ENCODE measurements around the gene C1QTNF2. TPM values are rescaled to one million over a fixed set of nuclear protein-coding genes. Genes with fewer than 3 reads are reported as not detected.

C1QTNF2 gene
- total and polyA plus RNA-seq, 2 donors, result 4.0 to 17.1 TPM

- no peaks in the 10 kb centered on the region for H3K4me1 ChIP-seq (ENCODE audit: insufficient read depth)
- no peaks in the 10 kb centered on the region for H3K36me3 ChIP-seq (ENCODE audit: insufficient read depth)
- H3K4me3 ChIP-seq (ENCODE audit: low read depth, low read length), result no peak overlapping the region
- peak; percentile 39 for DNase-seq (ENCODE audit: extremely low spot score)
- H3K27ac ChIP-seq (ENCODE audit: low read depth), result no peak overlapping the region
- 39% methylated on average over 3 of the region's 3 CpGs for WGBS
These were observed 7.2 kb downstream of the C1QTNF2 start for GRCh38 chr5:160363211-160363610.

- Histone ChIP-seq H3K4me1 (ENCODE audit: insufficient read depth) (no peaks in the 10 kb centered on the region), H3K4me3 (ENCODE audit: low read depth, low read length) (no peak overlapping the region), H3K36me3 (ENCODE audit: insufficient read depth) (no peaks in the 10 kb centered on the region), H3K27ac (ENCODE audit: low read depth) (no peak overlapping the region)
- WGBS, result 84% methylated on average over 9 of the region's 9 CpGs
- no peak for DNase-seq (ENCODE audit: extremely low spot score)
These were observed 8.7 kb downstream of the C1QTNF2 start for GRCh38 chr5:160361624-160362228.

- no peak overlapping the region for H3K4me3 ChIP-seq (ENCODE audit: low read depth, low read length)
- H3K36me3 ChIP-seq (ENCODE audit: insufficient read depth), result no peaks in the 10 kb centered on the region
- no peak for DNase-seq (ENCODE audit: extremely low spot score)
- H3K27ac ChIP-seq (ENCODE audit: low read depth), result no peak overlapping the region
- no peaks in the 10 kb centered on the region for H3K4me1 ChIP-seq (ENCODE audit: insufficient read depth)
- 72% methylated on average over 3 of the region's 3 CpGs for WGBS
These were observed 10.1 kb downstream of the C1QTNF2 start for GRCh38 chr5:160360310-160360709.

- Histone ChIP-seq H3K4me1 (ENCODE audit: insufficient read depth) (no peaks in the 10 kb centered on the region), H3K4me3 (ENCODE audit: low read depth, low read length) (no peak overlapping the region), H3K27ac (ENCODE audit: low read depth) (no peak overlapping the region), H3K36me3 (ENCODE audit: insufficient read depth) (no peaks in the 10 kb centered on the region)
- WGBS, result 74% methylated on average over 4 of the region's 4 CpGs
- no peak for DNase-seq (ENCODE audit: extremely low spot score)
These were observed 10.6 kb downstream of the C1QTNF2 start for GRCh38 chr5:160359816-160360215.

GRCh38 chr5:160359242-160359641 is 11.2 kb downstream of the C1QTNF2 start:
- H3K4me3 ChIP-seq (ENCODE audit: low read depth, low read length), result no peak overlapping the region
- H3K36me3 ChIP-seq (ENCODE audit: insufficient read depth), result no peaks in the 10 kb centered on the region
- H3K4me1 ChIP-seq (ENCODE audit: insufficient read depth), result no peaks in the 10 kb centered on the region
- no peak overlapping the region for H3K27ac ChIP-seq (ENCODE audit: low read depth)
- WGBS, result 1% methylated on average over 1 of the region's 1 CpG
- no peak for DNase-seq (ENCODE audit: extremely low spot score)

GRCh38 chr5:160357861-160358411 is 12.5 kb downstream of the C1QTNF2 start:
- WGBS, result 17% methylated on average over 7 of the region's 7 CpGs
- Histone ChIP-seq H3K27ac (ENCODE audit: low read depth) (peak overlapping the region; percentile 64), H3K4me3 (ENCODE audit: low read depth, low read length) (no peak overlapping the region), H3K4me1 (ENCODE audit: insufficient read depth) (no peaks in the 10 kb centered on the region), H3K36me3 (ENCODE audit: insufficient read depth) (no peaks in the 10 kb centered on the region)
- no peak for DNase-seq (ENCODE audit: extremely low spot score)

- Histone ChIP-seq H3K4me1 (ENCODE audit: insufficient read depth) (no peaks in the 10 kb centered on the region), H3K4me3 (ENCODE audit: low read depth, low read length) (no peak overlapping the region), H3K36me3 (ENCODE audit: insufficient read depth) (no peaks in the 10 kb centered on the region), H3K27ac (ENCODE audit: low read depth) (no peak overlapping the region)
- DNase-seq (ENCODE audit: extremely low spot score), result no peak
- WGBS, result 34% methylated on average over 7 of the region's 7 CpGs
These were observed 13.0 kb downstream of the C1QTNF2 start for GRCh38 chr5:160357394-160357793.

- H3K4me1 ChIP-seq (ENCODE audit: insufficient read depth), result no peaks in the 10 kb centered on the region
- 57% methylated on average over 7 of the region's 7 CpGs for WGBS
- no peaks in the 10 kb centered on the region for H3K36me3 ChIP-seq (ENCODE audit: insufficient read depth)
- no peak for DNase-seq (ENCODE audit: extremely low spot score)
- no peak overlapping the region for H3K27ac ChIP-seq (ENCODE audit: low read depth)
- no peak overlapping the region for H3K4me3 ChIP-seq (ENCODE audit: low read depth, low read length)
These were observed 13.7 kb downstream of the C1QTNF2 start for GRCh38 chr5:160356550-160357347.

GRCh38 chr5:160354666-160355065 is 15.8 kb downstream of the C1QTNF2 start:
- WGBS, result 93% methylated on average over 14 of the region's 14 CpGs
- Histone ChIP-seq H3K4me3 (ENCODE audit: low read depth, low read length) (no peak overlapping the region), H3K4me1 (ENCODE audit: insufficient read depth) (no peaks in the 10 kb centered on the region), H3K36me3 (ENCODE audit: insufficient read depth) (no peaks in the 10 kb centered on the region), H3K27ac (ENCODE audit: low read depth) (no peak overlapping the region)
- DNase-seq (ENCODE audit: extremely low spot score), result no peak

- H3K4me1 ChIP-seq (ENCODE audit: insufficient read depth), result no peaks in the 10 kb centered on the region
These were observed 17.0 kb downstream of the C1QTNF2 start for GRCh38 chr5:160353379-160353778.

GRCh38 chr5:160352308-160352707 is 18.1 kb downstream of the C1QTNF2 start:
- no peak overlapping the region for H3K4me3 ChIP-seq (ENCODE audit: low read depth, low read length)
- WGBS, result 94% methylated on average over 4 of the region's 4 CpGs
- no peak for DNase-seq (ENCODE audit: extremely low spot score)
- H3K27ac ChIP-seq (ENCODE audit: low read depth), result no peak overlapping the region
- H3K36me3 ChIP-seq (ENCODE audit: insufficient read depth), result no peaks in the 10 kb centered on the region
- no peaks in the 10 kb centered on the region for H3K4me1 ChIP-seq (ENCODE audit: insufficient read depth)

More at GRCh38 chr5:160353379-160353778, 17.0 kb downstream of the C1QTNF2 start:
- no peak overlapping the region for H3K4me3 ChIP-seq (ENCODE audit: low read depth, low read length)
- whole genome bisulfite sequencing, result 80% methylated on average over 8 of the region's 8 CpGs
- DNase-seq (ENCODE audit: extremely low spot score), result no peak
- H3K36me3 ChIP-seq (ENCODE audit: insufficient read depth), result no peaks in the 10 kb centered on the region
- H3K27ac ChIP-seq (ENCODE audit: low read depth), result no peak overlapping the region

- H3K4me3 ChIP-seq (ENCODE audit: low read depth, low read length), result no peak overlapping the region
- no peaks in the 10 kb centered on the region for H3K36me3 ChIP-seq (ENCODE audit: insufficient read depth)
- no peak overlapping the region for H3K27ac ChIP-seq (ENCODE audit: low read depth)
- WGBS, result 57% methylated on average over 4 of the region's 4 CpGs
- no peak for DNase-seq (ENCODE audit: extremely low spot score)
- H3K4me1 ChIP-seq (ENCODE audit: insufficient read depth), result no peaks in the 10 kb centered on the region
These were observed 20.5 kb downstream of the C1QTNF2 start for GRCh38 chr5:160349935-160350303.

- DNase-seq (ENCODE audit: extremely low spot score), result no peak
- H3K27ac ChIP-seq (ENCODE audit: low read depth), result no peak overlapping the region
- H3K4me3 ChIP-seq (ENCODE audit: low read depth, low read length), result no peak overlapping the region
- H3K4me1 ChIP-seq (ENCODE audit: insufficient read depth), result no peaks in the 10 kb centered on the region
- no peaks in the 10 kb centered on the region for H3K36me3 ChIP-seq (ENCODE audit: insufficient read depth)
- 96% methylated on average over 27 of the region's 27 CpGs for WGBS
These were observed 21.0 kb downstream of the C1QTNF2 start for GRCh38 chr5:160349249-160349934.

GRCh38 chr5:160348080-160348479 is 22.3 kb downstream of the C1QTNF2 start:
- WGBS, result 81% methylated on average over 11 of the region's 11 CpGs
- DNase-seq (ENCODE audit: extremely low spot score), result no peak
- H3K4me1 ChIP-seq (ENCODE audit: insufficient read depth), result no peaks in the 10 kb centered on the region
- no peaks in the 10 kb centered on the region for H3K36me3 ChIP-seq (ENCODE audit: insufficient read depth)
- H3K4me3 ChIP-seq (ENCODE audit: low read depth, low read length), result no peak overlapping the region
- H3K27ac ChIP-seq (ENCODE audit: low read depth), result no peak overlapping the region

All from urinary bladder (tissue), 4 donors.